Trophoblast cell (in vitro differentiated cells and primary cell): ENCODE measurements around the gene CEMIP.

Experiments used
- DNase-seq, 2 donors: peaks; one replicate each; pipeline ENCODE4 v3.0.0-alpha.2; 2016
- H2AFZ ChIP-seq: 2 replicates; pipeline ENCODE4 v1.6.1; 2013; ENCODE audit warnings: low read length, moderate library complexity, mild to moderate bottlenecking; ENCODE audit not compliant: insufficient read depth, poor library complexity
- H2AK5ac ChIP-seq: 2 replicates; pipeline ENCODE4 v1.6.1; 2013; ENCODE audit warnings: mild to moderate bottlenecking, low read length
- H2BK120ac ChIP-seq: 2 replicates; pipeline ENCODE4 v1.6.1; 2013; ENCODE audit warnings: low read length, mild to moderate bottlenecking, moderate library complexity; ENCODE audit not compliant: insufficient read depth, poor library complexity
- H2BK12ac ChIP-seq: 2 replicates; pipeline ENCODE4 v1.6.1; 2013; ENCODE audit warnings: mild to moderate bottlenecking, low read length, moderate library complexity
- H2BK5ac ChIP-seq: 2 replicates; pipeline ENCODE4 v1.6.1; 2013; ENCODE audit warnings: low read length, low read depth, moderate library complexity, mild to moderate bottlenecking; ENCODE audit not compliant: poor library complexity
- H3K14ac ChIP-seq: 2 replicates; pipeline ENCODE4 v1.6.1; 2013; ENCODE audit warnings: mild to moderate bottlenecking, low read length
- H3K18ac ChIP-seq: 2 replicates; pipeline ENCODE4 v1.6.1; 2013; ENCODE audit warnings: mild to moderate bottlenecking, low read length
- H3K23ac ChIP-seq: 2 replicates; pipeline ENCODE4 v1.6.1; 2013; ENCODE audit warnings: low read length
- H3K27ac ChIP-seq: 2 replicates; pipeline ENCODE4 v1.5.1; 2013; ENCODE audit warnings: low read depth, mild to moderate bottlenecking, inconsistent platforms, low read length, moderate library complexity
- H3K27me3 ChIP-seq: 2 replicates; pipeline ENCODE4 v1.6.1; 2013; ENCODE audit warnings: inconsistent platforms, mild to moderate bottlenecking, low read length, moderate library complexity; ENCODE audit not compliant: insufficient read depth
- H3K36me3 ChIP-seq, 2 experiments: 1 replicate in 1 of 2; 2 replicates in 1 of 2; pipeline ENCODE4 v1.6.1; 2013; ENCODE audit warnings: low read length in 2 of 2, mild to moderate bottlenecking in 2 of 2, moderate library complexity in 1 of 2; ENCODE audit not compliant: insufficient read depth in 2 of 2, control insufficient read depth in 1 of 2
- H3K4ac ChIP-seq: 2 replicates; pipeline ENCODE4 v1.6.1; 2013; ENCODE audit warnings: low read depth, mild to moderate bottlenecking, low read length, moderate library complexity
- H3K4me1 ChIP-seq, 2 experiments: 1 replicate in 1 of 2; 2 replicates in 1 of 2; pipeline ENCODE4 v1.6.1; 2013; ENCODE audit warnings: low read length in 2 of 2, mild to moderate bottlenecking in 2 of 2, moderate library complexity in 1 of 2; ENCODE audit not compliant: insufficient read depth in 2 of 2, control insufficient read depth in 1 of 2
- H3K4me2 ChIP-seq: 2 replicates; pipeline ENCODE4 v1.6.1; 2013; ENCODE audit warnings: inconsistent platforms, mild to moderate bottlenecking, low read length, moderate library complexity
- H3K4me3 ChIP-seq: 2 replicates; pipeline ENCODE4 v1.5.1; 2013; ENCODE audit warnings: mild to moderate bottlenecking, low read depth, low read length, inconsistent platforms
- H3K79me1 ChIP-seq: one replicate; pipeline ENCODE4 v1.6.1; 2013; ENCODE audit warnings: low read length
- H3K79me2 ChIP-seq: 2 replicates; pipeline ENCODE4 v1.6.1; 2013; ENCODE audit warnings: low read length, mild to moderate bottlenecking; ENCODE audit not compliant: control insufficient read depth, insufficient read depth, poor library complexity
- H3K9ac ChIP-seq: 2 replicates; pipeline ENCODE4 v1.6.1; 2013; ENCODE audit warnings: mild to moderate bottlenecking, low read length
- H3K9me3 ChIP-seq: 2 replicates; pipeline ENCODE4 v1.6.1; 2013; ENCODE audit warnings: low read depth, mild to moderate bottlenecking, control low read depth, inconsistent platforms, low read length; ENCODE audit not compliant: insufficient read depth
- H4K12ac ChIP-seq: 2 replicates; pipeline ENCODE4 v1.6.1; 2013; ENCODE audit warnings: low read depth, mild to moderate bottlenecking, low read length, moderate library complexity
- H4K8ac ChIP-seq: 2 replicates; pipeline ENCODE4 v1.6.1; 2013; ENCODE audit warnings: low read depth, mild to moderate bottlenecking, low read length, moderate library complexity
- H4K91ac ChIP-seq: one replicate; pipeline ENCODE4 v1.6.1; 2013; ENCODE audit warnings: low read depth, mild to moderate bottlenecking, low read length, moderate library complexity
- WGBS: extraction: QIAGEN DNeasy Blood & Tissue Kit; methylation state at CpG from one replicate; pipeline ENCODE4 v1.1.7; 2013; ENCODE audit warnings: missing lambda C conversion rate; ENCODE audit not compliant: insufficient read length, insufficient coverage; ENCODE audit errors: extremely low coverage; 5-methylcytosine and 5-hydroxymethylcytosine counted together

The CEMIP gene

GRCh38 chr15:80950291-80951078 is 171.3 kb downstream of the CEMIP start:
- Histone ChIP-seq H4K12ac (no peak overlapping the region), H4K91ac (no peak overlapping the region), H3K9ac (no peak overlapping the region), H3K9me3 (no peaks in the 10 kb centered on the region), H3K14ac (no peak overlapping the region), H3K4ac (no peak overlapping the region), H3K23ac (no peak overlapping the region), H2BK5ac (no peak overlapping the region), H3K18ac (no peak overlapping the region), H3K27ac (no peak overlapping the region), H2BK12ac (no peak overlapping the region), H3K79me2 (no peaks in the 10 kb centered on the region), H3K27me3 (no peaks in the 10 kb centered on the region), H3K36me3 (peaks cover 28 to 49% of the 10 kb centered on the region in 2 experiments), H4K8ac (no peak overlapping the region), H3K79me1 (peaks cover 4% of the 10 kb centered on the region), H3K4me3 (no peak overlapping the region), H2AK5ac (no peak overlapping the region), H3K4me2 (no peak overlapping the region), H2BK120ac (no peak overlapping the region), H2AFZ (no peak overlapping the region), H3K4me1 (peaks cover 24 to 28% of the 10 kb centered on the region in 2 experiments)
- WGBS, result no CpG with 5 or more reads among the region's 8 CpGs
- DNase-seq, result no peak

- H2BK5ac ChIP-seq, result no peak overlapping the region
- no peak overlapping the region for H2BK12ac ChIP-seq
- no peak overlapping the region for H3K9ac ChIP-seq
- no peak overlapping the region for H2AFZ ChIP-seq
- H3K27ac ChIP-seq, result no peak overlapping the region
- H2AK5ac ChIP-seq, result peak overlapping the region; percentile 25
- H3K4ac ChIP-seq, result no peak overlapping the region
- no peaks in the 10 kb centered on the region for H3K79me2 ChIP-seq
- H3K14ac ChIP-seq, result peak overlapping the region; percentile 12
- H3K9me3 ChIP-seq, result no peaks in the 10 kb centered on the region
- H3K4me3 ChIP-seq, result no peak overlapping the region
- no peaks in the 10 kb centered on the region for H3K27me3 ChIP-seq
- H3K36me3 ChIP-seq, result peaks cover 23 to 37% of the 10 kb centered on the region in 2 experiments
- no peak overlapping the region for H4K91ac ChIP-seq
- peaks cover 4% of the 10 kb centered on the region for H3K79me1 ChIP-seq
- no peak overlapping the region for H3K18ac ChIP-seq
- H3K4me2 ChIP-seq, result no peak overlapping the region
- H4K12ac ChIP-seq, result no peak overlapping the region
- no peak overlapping the region for H4K8ac ChIP-seq
- peaks cover 29 to 32% of the 10 kb centered on the region in 2 experiments for H3K4me1 ChIP-seq
- no peak overlapping the region for H2BK120ac ChIP-seq
- H3K23ac ChIP-seq, result no peak overlapping the region
- WGBS, result no CpG with 5 or more reads among the region's 5 CpGs
- DNase-seq, result no peak
Measured at GRCh38 chr15:80951941-80952340, 172.8 kb downstream of the CEMIP start.

- Histone ChIP-seq H3K27ac (peak overlapping the region; percentile 29), H3K18ac (no peak overlapping the region), H3K23ac (peak overlapping the region; percentile 23)
Measured at GRCh38 chr15:80953001-80953952, 174.1 kb downstream of the CEMIP start.

GRCh38 chr15:80953953-80954778 is 175.0 kb downstream of the CEMIP start:
- Histone ChIP-seq H2AK5ac (no peak overlapping the region), H3K18ac (no peak overlapping the region), H2BK120ac (no peak overlapping the region), H3K14ac (no peak overlapping the region), H3K27ac (peak overlapping the region; percentile 29), H3K4me2 (no peak overlapping the region), H3K79me2 (no peaks in the 10 kb centered on the region), H4K8ac (no peak overlapping the region), H4K12ac (no peak overlapping the region), H3K9me3 (no peaks in the 10 kb centered on the region), H4K91ac (peak overlapping the region; percentile 40), H3K4me1 (peaks cover 29 to 33% of the 10 kb centered on the region in 2 experiments), H2BK12ac (peak overlapping the region; percentile 14), H3K36me3 (peaks cover 9 to 20% of the 10 kb centered on the region in 2 experiments), H2AFZ (no peak overlapping the region), H3K23ac (peak overlapping the region; percentile 23), H3K4ac (no peak overlapping the region), H2BK5ac (no peak overlapping the region), H3K4me3 (no peak overlapping the region), H3K79me1 (peaks cover 4% of the 10 kb centered on the region), H3K27me3 (no peaks in the 10 kb centered on the region), H3K9ac (no peak overlapping the region)
- no CpG with 5 or more reads among the region's 9 CpGs for WGBS
- DNase-seq, result peak; percentile 38 to 66

More at GRCh38 chr15:80953001-80953952, 174.1 kb downstream of the CEMIP start:
- Histone ChIP-seq H3K14ac (peak overlapping the region; percentile 11), H3K9me3 (no peaks in the 10 kb centered on the region), H4K8ac (no peak overlapping the region), H2BK120ac (no peak overlapping the region), H3K4me1 (peaks cover 29 to 33% of the 10 kb centered on the region in 2 experiments), H3K4ac (no peak overlapping the region), H3K9ac (no peak overlapping the region), H2AK5ac (peak overlapping the region; percentile 27), H4K12ac (no peak overlapping the region), H2BK12ac (peak overlapping the region; percentile 27), H3K27me3 (no peaks in the 10 kb centered on the region), H3K79me2 (no peaks in the 10 kb centered on the region), H2BK5ac (peak overlapping the region; percentile 3), H3K79me1 (peaks cover 4% of the 10 kb centered on the region), H3K4me2 (no peak overlapping the region), H3K4me3 (no peak overlapping the region), H3K36me3 (peaks cover 16 to 28% of the 10 kb centered on the region in 2 experiments), H4K91ac (peak overlapping the region; percentile 40), H2AFZ (no peak overlapping the region)
- DNase-seq, result peak in 1 of 2 donors; percentile 40
- WGBS, result no CpG with 5 or more reads among the region's 12 CpGs
